GM10248 (cell line): ENCODE data around the gene ZNF587.

ENCODE experiments used
- CTCF ChIA-PET: fragments of 300-600 bp; sonication (Branson Sonifier 250); formaldehyde crosslinking; extraction: SDS; loops from one replicate; lab custom pipeline; 2021; ENCODE audit warnings: antibody characterized with exemption; lab: Yijun Ruan, JAX
- POLR2A ChIA-PET: fragments of 350-650 bp; sonication (Branson Sonifier 250); formaldehyde crosslinking; extraction: SDS; loops from one replicate; lab custom pipeline; 2020; ENCODE audit warnings: antibody characterized with exemption; lab: Yijun Ruan, JAX
- DNase-seq: peaks from one replicate; pipeline ENCODE4 v3.0.0; 2012; ENCODE audit errors: extremely low spot score
- TF ChIP-seq, protein P1 (sequence below): IDR thresholded peaks from 2 replicates; pipeline ENCODE4 v1.5.1; 2012; ENCODE audit warnings: mild to moderate bottlenecking, low read depth; ENCODE audit errors: extremely low read depth, missing control alignments, control extremely low read depth

Gene ZNF587

DNA sequence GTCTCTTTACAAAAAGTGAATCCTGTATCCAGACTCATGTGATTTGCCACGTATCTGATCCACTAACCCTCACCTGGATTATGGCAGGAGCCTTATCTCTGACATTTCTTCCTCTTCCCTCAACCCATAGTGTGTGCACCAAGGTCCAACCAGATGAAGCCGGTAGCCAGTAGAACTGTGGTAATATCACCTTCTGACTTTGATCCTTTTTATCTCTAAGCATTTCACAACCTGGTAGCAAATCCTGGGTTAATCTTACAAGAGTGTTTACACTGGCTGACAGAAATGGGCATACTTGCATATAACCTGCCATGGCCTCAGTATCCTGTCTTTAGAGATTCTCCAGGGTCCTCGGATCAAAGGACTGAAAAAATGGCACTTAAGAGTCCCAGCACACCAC is 64.9 kb downstream of the ZNF587 start:
- ChIA-PET CTCF (no interaction called here), POLR2A (no interaction called here)
- TF ChIP-seq, protein P1, sequence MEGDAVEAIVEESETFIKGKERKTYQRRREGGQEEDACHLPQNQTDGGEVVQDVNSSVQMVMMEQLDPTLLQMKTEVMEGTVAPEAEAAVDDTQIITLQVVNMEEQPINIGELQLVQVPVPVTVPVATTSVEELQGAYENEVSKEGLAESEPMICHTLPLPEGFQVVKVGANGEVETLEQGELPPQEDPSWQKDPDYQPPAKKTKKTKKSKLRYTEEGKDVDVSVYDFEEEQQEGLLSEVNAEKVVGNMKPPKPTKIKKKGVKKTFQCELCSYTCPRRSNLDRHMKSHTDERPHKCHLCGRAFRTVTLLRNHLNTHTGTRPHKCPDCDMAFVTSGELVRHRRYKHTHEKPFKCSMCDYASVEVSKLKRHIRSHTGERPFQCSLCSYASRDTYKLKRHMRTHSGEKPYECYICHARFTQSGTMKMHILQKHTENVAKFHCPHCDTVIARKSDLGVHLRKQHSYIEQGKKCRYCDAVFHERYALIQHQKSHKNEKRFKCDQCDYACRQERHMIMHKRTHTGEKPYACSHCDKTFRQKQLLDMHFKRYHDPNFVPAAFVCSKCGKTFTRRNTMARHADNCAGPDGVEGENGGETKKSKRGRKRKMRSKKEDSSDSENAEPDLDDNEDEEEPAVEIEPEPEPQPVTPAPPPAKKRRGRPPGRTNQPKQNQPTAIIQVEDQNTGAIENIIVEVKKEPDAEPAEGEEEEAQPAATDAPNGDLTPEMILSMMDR: no peak
- no peak for DNase-seq
